Spleen (tissue), 7 donors: ENCODE results near the gene ME3.

Experiments
- CTCF ChIP-seq, 11 experiments: fragments of 200-600 bp in 7 of 11; fragments of 450-650 bp in 4 of 11; sonication (generic) in 4 of 11; IDR thresholded peaks in 8 of 11; conservative IDR thresholded peaks in 3 of 11; 1 replicate in 7 of 11; 2 replicates in 4 of 11; pipeline versions ENCODE4 v1.4.0 to v1.8.0; 2016 to 2021; ENCODE audit warnings: antibody characterized with exemption in 11 of 11, inconsistent platforms in 4 of 11, mild to moderate bottlenecking in 1 of 11
- POLR2A ChIP-seq, 3 donors: fragments of 450-650 bp; IDR thresholded peaks; one replicate each; pipeline ENCODE4 v1.5.1; 2017; ENCODE audit warnings: antibody characterized with exemption in 3 of 3, mild to moderate bottlenecking in 1 of 3
- POLR2AphosphoS5 ChIP-seq, 3 donors: sonication (generic); formaldehyde crosslinking; IDR thresholded peaks; one replicate each; pipeline ENCODE4 v1.5.1; 2017; ENCODE audit warnings: antibody characterized with exemption in 3 of 3
- donor health status: DM: no; HTN: no; CAD: no; lungs with moderate emphysema.
- donor health status: DM: no; HTN: no; CAD: no.
- donor health status: DM: no; HTN: no; CAD: no.

GRCh38 chr11:86461892-86462291 lies 210.5 kb downstream of the ME3 start:
- TF ChIP-seq CTCF (IDR thresholded peaks at IDR 0.05 in 8 of 11, conservative IDR thresholded peaks at IDR 0.05 in 3 of 11): no peak
- no peak for TF ChIP-seq POLR2AphosphoS5 (IDR thresholded peaks at IDR 0.05)
- TF ChIP-seq POLR2A (IDR thresholded peaks at IDR 0.05): no peak
